Body of pancreas (tissue), 4 donors: ENCODE results near the gene S100A1.
A peak's percentile ranks its signal among the peaks of the same experiment; 100 is the strongest.

Source experiments
- POLR2A ChIP-seq, 3 donors: fragments of 450-650 bp; IDR thresholded peaks; one replicate each; pipeline ENCODE4 v1.6.1; 2016; ENCODE audit warnings: antibody characterized with exemption in 3 of 3, mild to moderate bottlenecking in 2 of 3
- TF ChIP-seq, protein P1 (sequence below), 7 experiments: fragments of 450-650 bp in 4 of 7; fragments of 200-600 bp in 3 of 7; sonication (generic) in 3 of 7; IDR thresholded peaks; one replicate each; pipeline ENCODE4 v1.5.1; 2016 to 2019; ENCODE audit warnings: antibody characterized with exemption in 7 of 7

GRCh38 chr1:153617663-153618062, 10.6 kb upstream of the S100A1 start:
- TF ChIP-seq, protein P1, sequence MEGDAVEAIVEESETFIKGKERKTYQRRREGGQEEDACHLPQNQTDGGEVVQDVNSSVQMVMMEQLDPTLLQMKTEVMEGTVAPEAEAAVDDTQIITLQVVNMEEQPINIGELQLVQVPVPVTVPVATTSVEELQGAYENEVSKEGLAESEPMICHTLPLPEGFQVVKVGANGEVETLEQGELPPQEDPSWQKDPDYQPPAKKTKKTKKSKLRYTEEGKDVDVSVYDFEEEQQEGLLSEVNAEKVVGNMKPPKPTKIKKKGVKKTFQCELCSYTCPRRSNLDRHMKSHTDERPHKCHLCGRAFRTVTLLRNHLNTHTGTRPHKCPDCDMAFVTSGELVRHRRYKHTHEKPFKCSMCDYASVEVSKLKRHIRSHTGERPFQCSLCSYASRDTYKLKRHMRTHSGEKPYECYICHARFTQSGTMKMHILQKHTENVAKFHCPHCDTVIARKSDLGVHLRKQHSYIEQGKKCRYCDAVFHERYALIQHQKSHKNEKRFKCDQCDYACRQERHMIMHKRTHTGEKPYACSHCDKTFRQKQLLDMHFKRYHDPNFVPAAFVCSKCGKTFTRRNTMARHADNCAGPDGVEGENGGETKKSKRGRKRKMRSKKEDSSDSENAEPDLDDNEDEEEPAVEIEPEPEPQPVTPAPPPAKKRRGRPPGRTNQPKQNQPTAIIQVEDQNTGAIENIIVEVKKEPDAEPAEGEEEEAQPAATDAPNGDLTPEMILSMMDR (IDR thresholded peaks at IDR 0.05), result peak in 4 of 7 experiments; percentile 31 to 77 (median 52)
- TF ChIP-seq POLR2A (IDR thresholded peaks at IDR 0.05), result no peak
